ENCODE measurements around the gene ATP8B1. TPM values are rescaled to one million over a fixed set of nuclear protein-coding genes. Genes with fewer than 3 reads are reported as not detected.

ATP8B1 gene
- total and polyA plus RNA-seq, 9 of the 15 experiments (the other 6 are each of a cell fraction or from before 2014, with no cell fraction given): 0.01 to 0.22 (median 0.03) TPM; not detected in 3

DNA sequence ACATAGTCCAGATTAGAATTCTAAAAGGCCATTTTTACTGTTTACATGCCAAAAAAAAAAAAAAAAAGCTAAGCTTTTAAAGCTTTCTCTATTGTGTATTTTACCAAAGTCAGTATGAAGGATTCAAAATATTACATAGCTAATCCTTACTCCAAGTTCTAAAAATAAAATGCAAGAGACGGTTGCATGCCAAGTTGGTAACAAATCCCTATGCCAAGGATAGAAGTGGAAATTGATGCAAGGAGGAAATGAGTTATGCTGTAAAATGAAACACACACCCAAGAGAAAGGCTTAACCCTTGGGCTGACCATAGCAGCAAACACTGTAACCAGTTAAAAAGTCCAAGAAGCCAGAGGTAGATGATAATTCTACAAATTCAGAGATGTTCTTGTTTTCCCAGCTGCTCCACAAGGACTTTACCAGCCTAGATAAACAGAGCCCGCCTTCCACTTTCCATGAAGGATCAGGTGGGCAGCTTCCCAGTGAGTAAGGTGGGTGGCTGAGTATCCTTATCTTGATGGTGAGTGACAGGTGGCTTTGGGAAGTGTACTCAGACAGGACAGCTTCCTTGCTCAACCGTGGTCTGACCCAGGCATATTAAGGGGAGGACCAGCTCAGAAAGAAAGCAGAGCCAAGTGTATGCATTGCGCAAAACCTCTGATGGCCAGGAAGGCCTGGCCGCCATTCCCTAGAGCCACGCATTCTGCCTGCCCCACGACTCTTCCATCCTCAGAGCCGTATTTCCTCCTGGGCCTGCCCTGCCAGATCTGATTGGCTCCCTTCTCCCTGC lies 34.4 kb downstream of the ATP8B1 start:
- H3K4me1 ChIP-seq (replicated peaks in 1 of 2; ENCODE audit: control insufficient read depth in 2 of 2, insufficient read depth in 2 of 2, low read length in 2 of 2): no peaks in the 10 kb centered on the region; a peak in 1 of 5 replicates
- 59% methylated on average over 8 of the region's 8 CpGs for WGBS (ENCODE audit: insufficient coverage, low coverage, missing lambda C conversion rate)
- in situ Hi-C loops (cut with MboI): no loop called here
- H2AFZ ChIP-seq (ENCODE audit: low read depth, low read length): no peak overlapping the region
- H4K20me1 ChIP-seq (replicated peaks; ENCODE audit: control insufficient read depth, insufficient read depth, low read length): no peaks in the 10 kb centered on the region
- intact Hi-C loops (cut with micrococcal nuclease): no loop called here
- no peaks in the 10 kb centered on the region for H3K36me3 ChIP-seq (ENCODE audit: control insufficient read depth, insufficient read depth, low read length)
- H3K79me2 ChIP-seq (ENCODE audit: control insufficient read depth, insufficient read depth, low read length): no peaks in the 10 kb centered on the region
- no peak overlapping the region for H3K27ac ChIP-seq (ENCODE audit: extremely low read depth, low read depth, low read length)
- TF ChIP-seq, protein P1, sequence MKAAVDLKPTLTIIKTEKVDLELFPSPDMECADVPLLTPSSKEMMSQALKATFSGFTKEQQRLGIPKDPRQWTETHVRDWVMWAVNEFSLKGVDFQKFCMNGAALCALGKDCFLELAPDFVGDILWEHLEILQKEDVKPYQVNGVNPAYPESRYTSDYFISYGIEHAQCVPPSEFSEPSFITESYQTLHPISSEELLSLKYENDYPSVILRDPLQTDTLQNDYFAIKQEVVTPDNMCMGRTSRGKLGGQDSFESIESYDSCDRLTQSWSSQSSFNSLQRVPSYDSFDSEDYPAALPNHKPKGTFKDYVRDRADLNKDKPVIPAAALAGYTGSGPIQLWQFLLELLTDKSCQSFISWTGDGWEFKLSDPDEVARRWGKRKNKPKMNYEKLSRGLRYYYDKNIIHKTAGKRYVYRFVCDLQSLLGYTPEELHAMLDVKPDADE (conservative IDR thresholded peaks at IDR 0.05; ENCODE audit: control insufficient read depth, low read depth, low read length): no peak
- peak; percentile 38; the same call in 1 of the 2 replicates for TF ChIP-seq CEBPB (tag; IDR thresholded peaks at IDR 0.05)
- TF ChIP-seq, protein P2, sequence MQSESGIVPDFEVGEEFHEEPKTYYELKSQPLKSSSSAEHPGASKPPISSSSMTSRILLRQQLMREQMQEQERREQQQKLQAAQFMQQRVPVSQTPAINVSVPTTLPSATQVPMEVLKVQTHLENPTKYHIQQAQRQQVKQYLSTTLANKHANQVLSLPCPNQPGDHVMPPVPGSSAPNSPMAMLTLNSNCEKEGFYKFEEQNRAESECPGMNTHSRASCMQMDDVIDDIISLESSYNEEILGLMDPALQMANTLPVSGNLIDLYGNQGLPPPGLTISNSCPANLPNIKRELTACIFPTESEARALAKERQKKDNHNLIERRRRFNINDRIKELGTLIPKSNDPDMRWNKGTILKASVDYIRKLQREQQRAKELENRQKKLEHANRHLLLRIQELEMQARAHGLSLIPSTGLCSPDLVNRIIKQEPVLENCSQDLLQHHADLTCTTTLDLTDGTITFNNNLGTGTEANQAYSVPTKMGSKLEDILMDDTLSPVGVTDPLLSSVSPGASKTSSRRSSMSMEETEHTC (IDR thresholded peaks at IDR 0.05): no peak
- peak; percentile 32; the same call in 1 of the 2 replicates for TF ChIP-seq PKNOX1 (IDR thresholded peaks at IDR 0.05)
- H3K9ac ChIP-seq (ENCODE audit: insufficient read depth in 1 of 2, low read depth in 2 of 2, low read length in 2 of 2): no peak overlapping the region
- POLR2A ChIA-PET: interaction anchor here (0.6 to 0.9 kb wide), 3 partner anchors 12 to 213 kb away, joined by 3 to 4 read pairs (median 3); no protein-coding TSS in a partner anchor
- no peaks in the 10 kb centered on the region for H3K9me1 ChIP-seq (ENCODE audit: control insufficient read depth, insufficient read depth, low read length)
- DNase-seq (ENCODE audit: extremely low read depth in 1 of 4, low spot score in 3 of 4) (no peak), FAIRE-seq (no peak), ATAC-seq (no peak)
- no peaks in the 10 kb centered on the region for H3K9me3 ChIP-seq (replicated peaks; ENCODE audit: control insufficient read depth, insufficient read depth, low read depth, low read length)
- BruUV-seq (replicated peaks): no TSS peak
- H3K4me2 ChIP-seq (ENCODE audit: insufficient read depth, low read length): no peak overlapping the region
- CTCF ChIA-PET (ENCODE audit: low intra/inter-chr PET ratio): no interaction called here
- no peak overlapping the region for H3K4me3 ChIP-seq
- no peaks in the 10 kb centered on the region; a peak in 1 of 5 replicates for H3K27me3 ChIP-seq (ENCODE audit: control insufficient read depth in 2 of 2, insufficient read depth in 2 of 2, low read length in 2 of 2)
